H9 (cell line): Measurements from ENCODE around the gene TTC21B. TPM values are rescaled to one million over a fixed set of nuclear protein-coding genes. Genes with fewer than 3 reads are reported as not detected.
"Not testable (repeated sequence)": the region's sequence is repeated elsewhere in the genome, so short reads cannot be mapped to it uniquely, and the experiment has no call there.

Source experiments
- DNase-seq: peaks from one replicate; pipeline ENCODE4 v3.0.0-alpha.2; 2017
- H2AFZ ChIP-seq: one replicate; pipeline ENCODE4 v1.6.1; 2013; ENCODE audit warnings: mild to moderate bottlenecking, low read length, control low read depth, moderate library complexity
- H2AK5ac ChIP-seq: 2 replicates; pipeline ENCODE4 v1.6.1; 2013; ENCODE audit warnings: low read length, control low read depth, mixed read lengths; ENCODE audit not compliant: insufficient read length
- H2BK120ac ChIP-seq: one replicate; pipeline ENCODE4 v1.6.1; 2013; ENCODE audit warnings: low read depth, mild to moderate bottlenecking, low read length, control low read depth, inconsistent platforms; ENCODE audit not compliant: poor library complexity, severe bottlenecking
- H2BK12ac ChIP-seq: 2 replicates; pipeline ENCODE4 v1.6.1; 2013; ENCODE audit warnings: low read length, control low read depth, mixed read lengths, low read depth; ENCODE audit not compliant: insufficient read length
- H2BK15ac ChIP-seq: 2 replicates; pipeline ENCODE4 v1.6.1; 2013; ENCODE audit warnings: low read depth, low read length, control low read depth
- H2BK20ac ChIP-seq: one replicate; pipeline ENCODE4 v1.6.1; 2013; ENCODE audit warnings: low read depth, mild to moderate bottlenecking, low read length, control low read depth, inconsistent platforms; ENCODE audit not compliant: poor library complexity, severe bottlenecking
- H2BK5ac ChIP-seq: 2 replicates; pipeline ENCODE4 v1.6.1; 2013; ENCODE audit warnings: low read length, control low read depth, mixed read lengths; ENCODE audit not compliant: insufficient read length
- H3K14ac ChIP-seq: 2 replicates; pipeline ENCODE4 v1.6.1; 2013; ENCODE audit warnings: low read length, control low read depth; ENCODE audit not compliant: insufficient read depth
- H3K18ac ChIP-seq: 2 replicates; pipeline ENCODE4 v1.6.1; 2013; ENCODE audit warnings: low read depth, mild to moderate bottlenecking, mixed read lengths, low read length, control low read depth; ENCODE audit not compliant: insufficient read length
- H3K23ac ChIP-seq: 2 replicates; pipeline ENCODE4 v1.6.1; 2013; ENCODE audit warnings: low read length, control low read depth, mixed read lengths, low read depth; ENCODE audit not compliant: insufficient read length
- H3K23me2 ChIP-seq: 2 replicates; pipeline ENCODE4 v1.6.1; 2013; ENCODE audit warnings: low read depth, mild to moderate bottlenecking, mixed read lengths, low read length, control low read depth; ENCODE audit not compliant: insufficient read length, poor library complexity, severe bottlenecking
- H3K27ac ChIP-seq: 2 replicates; pipeline ENCODE4 v1.5.1; 2013; ENCODE audit warnings: low read length, control low read depth, mixed read lengths, low read depth; ENCODE audit not compliant: insufficient read length
- H3K27me3 ChIP-seq: 2 replicates; pipeline ENCODE4 v1.6.1; 2013; ENCODE audit warnings: low read length, control low read depth, inconsistent platforms; ENCODE audit not compliant: insufficient read depth
- H3K4ac ChIP-seq: 2 replicates; pipeline ENCODE4 v1.6.1; 2013; ENCODE audit warnings: low read depth, mild to moderate bottlenecking, control low read depth, inconsistent platforms, low read length, moderate library complexity
- H3K4me1 ChIP-seq: 2 replicates; pipeline ENCODE4 v1.6.1; 2013; ENCODE audit warnings: low read length, control low read depth, inconsistent platforms; ENCODE audit not compliant: insufficient read depth
- H3K4me2 ChIP-seq: 2 replicates; pipeline ENCODE4 v1.6.1; 2013; ENCODE audit warnings: low read length, control low read depth, mixed read lengths; ENCODE audit not compliant: insufficient read length, insufficient read depth
- H3K56ac ChIP-seq: 2 replicates; pipeline ENCODE4 v1.6.1; 2013; ENCODE audit warnings: low read depth, mild to moderate bottlenecking, mixed read lengths, low read length, control low read depth; ENCODE audit not compliant: insufficient read length
- H3K79me1 ChIP-seq: 2 replicates; pipeline ENCODE4 v1.6.1; 2013; ENCODE audit warnings: low read depth, mild to moderate bottlenecking, moderate library complexity, low read length, control low read depth, inconsistent platforms; ENCODE audit not compliant: insufficient read depth, poor library complexity, severe bottlenecking
- H3K79me2 ChIP-seq: 2 replicates; pipeline ENCODE4 v1.6.1; 2013; ENCODE audit warnings: low read length, control low read depth, inconsistent platforms; ENCODE audit not compliant: insufficient read depth
- H3K9ac ChIP-seq: 2 replicates; pipeline ENCODE4 v1.6.1; 2013; ENCODE audit warnings: low read length, control low read depth, mixed read lengths; ENCODE audit not compliant: insufficient read length; ENCODE audit errors: extremely low read depth
- H3K9me3 ChIP-seq: one replicate; pipeline ENCODE4 v1.6.1; 2013; ENCODE audit warnings: low read depth, low read length, inconsistent platforms; ENCODE audit not compliant: control insufficient read depth
- H3T11ph ChIP-seq: one replicate; pipeline ENCODE4 v1.6.1; 2013; ENCODE audit warnings: mild to moderate bottlenecking, low read length, control low read depth, inconsistent platforms
- H4K20me1 ChIP-seq: one replicate; pipeline ENCODE4 v1.6.1; 2013; ENCODE audit not compliant: control insufficient read depth, insufficient read length, insufficient read depth
- H4K5ac ChIP-seq: 2 replicates; pipeline ENCODE4 v1.6.1; 2013; ENCODE audit warnings: low read depth, mild to moderate bottlenecking, mixed read lengths, low read length, control low read depth; ENCODE audit not compliant: insufficient read length
- H4K8ac ChIP-seq: replicated peaks from 2 replicates; pipeline ENCODE4 v1.6.1; 2013; ENCODE audit warnings: low read length, control low read depth, mixed read lengths, low read depth; ENCODE audit not compliant: insufficient read length
- H4K91ac ChIP-seq: 2 replicates; pipeline ENCODE4 v1.6.1; 2013; ENCODE audit warnings: low read depth, mild to moderate bottlenecking, moderate library complexity, mixed read lengths, low read length, control low read depth; ENCODE audit not compliant: insufficient read length
- H3K27ac Mint-ChIP-seq, 3 experiments: 2 replicates in 2 of 3; 3 replicates in 1 of 3; pipeline ENCODE4 v1.8.0; 2020 to 2021; ENCODE audit warnings: mixed read lengths in 3 of 3, mild to moderate bottlenecking in 1 of 3, moderate library complexity in 1 of 3
- H3K27me3 Mint-ChIP-seq: 2 replicates; pipeline ENCODE4 v1.8.0; 2021; ENCODE audit warnings: low read depth, mild to moderate bottlenecking, moderate library complexity, mixed read lengths
- H3K36me3 Mint-ChIP-seq, 3 experiments: 2 replicates in 2 of 3; 3 replicates in 1 of 3; pipeline ENCODE4 v1.8.0; 2020 to 2021; ENCODE audit warnings: low read depth in 3 of 3, mixed read lengths in 3 of 3; ENCODE audit not compliant: insufficient read depth in 1 of 3
- H3K4me1 Mint-ChIP-seq, 2 experiments: 2 replicates each; pipeline ENCODE4 v1.8.0; 2020; ENCODE audit warnings: mixed read lengths in 2 of 2
- H3K4me3 Mint-ChIP-seq, 2 experiments: 2 replicates in 1 of 2; 3 replicates in 1 of 2; pipeline ENCODE4 v1.8.0; 2020 to 2021; ENCODE audit warnings: mild to moderate bottlenecking in 2 of 2, mixed read lengths in 2 of 2, moderate library complexity in 1 of 2
- H3K9me3 Mint-ChIP-seq, 2 experiments: 2 replicates in 1 of 2; 3 replicates in 1 of 2; pipeline ENCODE4 v1.8.0; 2020; ENCODE audit warnings: mild to moderate bottlenecking in 2 of 2, mixed read lengths in 2 of 2, moderate library complexity in 1 of 2
- WGBS: extraction: QIAGEN DNeasy Blood & Tissue Kit; methylation state at CpG from one replicate; pipeline ENCODE4 v1.1.7; 2013; ENCODE audit warnings: missing lambda C conversion rate, low lambda C conversion rate, mixed read lengths; ENCODE audit not compliant: insufficient read length; ENCODE audit errors: extremely low coverage; 5-methylcytosine and 5-hydroxymethylcytosine counted together
- total RNA-seq: library from RNA; stranded (reverse); gene quantifications from 2 replicates; pipeline ENCODE4 v1.2.1, GENCODE V29; 2021

TTC21B gene
- total RNA-seq, 1 experiment from 2014 or later, result 16.6 TPM

DNA sequence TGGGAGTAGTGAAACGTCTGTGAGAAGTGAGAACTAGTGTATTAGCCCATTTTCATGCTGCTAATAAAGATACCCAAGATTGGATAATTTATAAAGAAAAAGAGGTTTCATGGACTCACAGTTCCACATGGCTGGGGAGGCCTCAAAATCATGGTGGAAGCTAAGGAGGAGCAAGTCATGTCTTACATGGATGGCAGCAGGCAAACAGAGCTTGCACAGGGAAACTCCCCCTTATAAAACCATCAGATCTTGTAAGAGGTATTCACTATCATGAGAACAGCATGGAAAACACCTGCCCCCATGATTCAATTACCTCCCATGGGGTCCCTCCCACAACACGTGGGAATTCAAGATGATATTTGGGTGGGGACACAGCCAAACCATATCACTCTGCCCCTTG lies 93.9 kb downstream of the TTC21B start:
- not testable (repeated sequence) for H2BK20ac ChIP-seq, H3K9me3 ChIP-seq, H3K27ac Mint-ChIP-seq, H3K4me1 ChIP-seq, H3K4me2 ChIP-seq, H4K91ac ChIP-seq, DNase-seq, H2BK120ac ChIP-seq, H4K5ac ChIP-seq, H3K23me2 ChIP-seq, H3K18ac ChIP-seq, H3K79me1 ChIP-seq, H2AFZ ChIP-seq, H3K4me3 Mint-ChIP-seq, H3K4me1 Mint-ChIP-seq, H3K27me3 Mint-ChIP-seq, H3K27me3 ChIP-seq, H2BK15ac ChIP-seq, H3K56ac ChIP-seq, H3K9ac ChIP-seq, H4K8ac ChIP-seq, H3K23ac ChIP-seq, H3K27ac ChIP-seq, H4K20me1 ChIP-seq, H3K79me2 ChIP-seq, H2BK12ac ChIP-seq, H3T11ph ChIP-seq, H2BK5ac ChIP-seq, H3K4ac ChIP-seq, H3K14ac ChIP-seq, H2AK5ac ChIP-seq
- peaks cover 21 to 34% (median 33%) of the 10 kb centered on the region in 3 experiments for H3K36me3 Mint-ChIP-seq
- H3K9me3 Mint-ChIP-seq, result peaks cover 28 to 31% of the 10 kb centered on the region in 2 experiments
- WGBS, result no CpG with 5 or more reads among the region's 2 CpGs
